CD14-positive monocyte (primary cell): Measurements from ENCODE around the gene KRT75. TPM values are rescaled to one million over a fixed set of nuclear protein-coding genes. Genes with fewer than 3 reads are reported as not detected.

Experiments
- DNase-seq, 3 donors: peaks; one replicate each; pipeline ENCODE4 v3.0.0-alpha.2; 2011 to 2022
- H2AFZ ChIP-seq: 2 replicates; pipeline ENCODE4 v1.6.0; 2012; ENCODE audit warnings: mild to moderate bottlenecking, low read depth, low read length, inconsistent platforms; ENCODE audit not compliant: insufficient read depth, poor library complexity, severe bottlenecking
- H3K27ac ChIP-seq, 2 donors: 1 replicate in 1 of 2; 2 replicates in 1 of 2; pipeline ENCODE4 v1.5.1; 2012 to 2013; ENCODE audit warnings: low read length in 2 of 2, control low read depth in 1 of 2, inconsistent platforms in 1 of 2, low read depth in 1 of 2, mild to moderate bottlenecking in 1 of 2
- H3K27me3 ChIP-seq, 2 donors: one replicate each; pipeline versions ENCODE4 v1.6.0 to v1.6.1; 2011 to 2013; ENCODE audit warnings: low read length in 2 of 2; ENCODE audit not compliant: control insufficient read depth in 2 of 2, insufficient read depth in 2 of 2
- H3K36me3 ChIP-seq, 2 donors: replicated peaks in 1 of 2; 1 replicate in 1 of 2; 2 replicates in 1 of 2; pipeline versions ENCODE4 v1.5.1 to v1.6.1; 2012 to 2013; ENCODE audit warnings: low read length in 2 of 2, control low read depth in 1 of 2, inconsistent platforms in 1 of 2, mild to moderate bottlenecking in 1 of 2; ENCODE audit not compliant: insufficient read depth in 2 of 2, control insufficient read depth in 1 of 2
- H3K4me1 ChIP-seq, 2 donors: 1 replicate in 1 of 2; 2 replicates in 1 of 2; pipeline versions ENCODE4 v1.5.1 to v1.6.1; 2012 to 2013; ENCODE audit warnings: low read length in 2 of 2, control low read depth in 1 of 2, inconsistent platforms in 1 of 2, mild to moderate bottlenecking in 1 of 2, moderate library complexity in 1 of 2; ENCODE audit not compliant: insufficient read depth in 2 of 2, control insufficient read depth in 1 of 2
- H3K4me2 ChIP-seq: replicated peaks from 2 replicates; pipeline ENCODE3; 2012; ENCODE audit warnings: low read length, moderate library complexity, mild to moderate bottlenecking; ENCODE audit not compliant: poor library complexity, severe bottlenecking; ENCODE audit errors: extremely low read depth
- H3K4me3 ChIP-seq, 3 experiments: fragments of 200-600 bp in 1 of 3; sonication (generic) in 1 of 3; replicated peaks in 1 of 3; 1 replicate in 2 of 3; 2 replicates in 1 of 3; pipeline ENCODE4 v1.5.1; 2011 to 2013; ENCODE audit warnings: low read length in 3 of 3, mild to moderate bottlenecking in 3 of 3, control low read depth in 2 of 3, low read depth in 2 of 3, inconsistent platforms in 1 of 3, moderate library complexity in 1 of 3
- H3K79me2 ChIP-seq: 2 replicates; pipeline ENCODE4 v1.6.0; 2012; ENCODE audit warnings: mild to moderate bottlenecking, control low read depth, inconsistent platforms, low read length, moderate library complexity; ENCODE audit not compliant: insufficient read depth
- H3K9ac ChIP-seq: 2 replicates; pipeline ENCODE4 v1.6.0; 2017; ENCODE audit warnings: low read length, mild to moderate bottlenecking; ENCODE audit not compliant: insufficient read depth, poor library complexity, severe bottlenecking
- H3K9me3 ChIP-seq, 2 donors: replicated peaks in 1 of 2; 1 replicate in 1 of 2; 2 replicates in 1 of 2; pipeline versions ENCODE4 v1.5.1 to v1.6.1; 2012 to 2013; ENCODE audit warnings: low read length in 2 of 2, control low read depth in 1 of 2; ENCODE audit not compliant: control insufficient read depth in 1 of 2, insufficient read depth in 1 of 2
- H4K20me1 ChIP-seq: 2 replicates; pipeline ENCODE4 v1.6.0; 2012; ENCODE audit warnings: mild to moderate bottlenecking, low read length, control low read depth, moderate library complexity; ENCODE audit not compliant: insufficient read depth
- H3K27ac Mint-ChIP-seq, 7 donors: one replicate each; pipeline ENCODE4 v1.8.0; 2020; ENCODE audit warnings: mild to moderate bottlenecking in 7 of 7, mixed read lengths in 7 of 7, moderate library complexity in 6 of 7, inconsistent platforms in 2 of 7
- H3K27me3 Mint-ChIP-seq, 3 donors: one replicate each; pipeline ENCODE4 v1.8.0; 2021 to 2022; ENCODE audit warnings: low read depth in 3 of 3, mild to moderate bottlenecking in 3 of 3, mixed read lengths in 3 of 3, moderate library complexity in 3 of 3, inconsistent platforms in 1 of 3
- H3K36me3 Mint-ChIP-seq, 2 donors: one replicate each; pipeline ENCODE4 v1.8.0; 2020; ENCODE audit warnings: mixed read lengths in 2 of 2, inconsistent platforms in 1 of 2, mild to moderate bottlenecking in 1 of 2
- H3K4me1 Mint-ChIP-seq: one replicate; pipeline ENCODE4 v1.8.0; 2020; ENCODE audit warnings: mild to moderate bottlenecking, mixed read lengths
- H3K4me3 Mint-ChIP-seq, 2 donors: one replicate each; pipeline ENCODE4 v1.8.0; 2020; ENCODE audit warnings: mild to moderate bottlenecking in 2 of 2, mixed read lengths in 2 of 2, moderate library complexity in 1 of 2
- H3K9me3 Mint-ChIP-seq, 7 donors: one replicate each; pipeline ENCODE4 v1.8.0; 2020 to 2022; ENCODE audit warnings: mixed read lengths in 7 of 7, mild to moderate bottlenecking in 6 of 7, moderate library complexity in 6 of 7, inconsistent platforms in 2 of 7
- WGBS: methylation state at CpG from one replicate; pipeline ENCODE4 v1.1.5; 2013; ENCODE audit warnings: missing lambda C conversion rate; ENCODE audit not compliant: insufficient coverage; 5-methylcytosine and 5-hydroxymethylcytosine counted together
- intact Hi-C, 2 donors: fragments of 100-400 bp; cut with micrococcal nuclease; formaldehyde crosslinking; loops; one replicate each; pipeline versions ENCODE4 v1.15.0 to v1.15.1; 2023
- polyA plus RNA-seq, 3 donors: library from polyadenylated mRNA; depleted of rRNA in 1 of 3; unstranded in 2 of 3; stranded (reverse) in 1 of 3; fragments of 300-500 nt in 2 of 3; fragments of >200 nt in 1 of 3; fragmentation: Illumina TruSeq in 2 of 3; gene quantifications; 1 replicate in 2 of 3; 2 replicates in 1 of 3; pipeline ENCODE4 v1.2.3, GENCODE V29; 2012 to 2021
- TF ChIP-seq, protein P1 (sequence below): fragments of 200-600 bp; IDR thresholded peaks from one replicate; pipeline ENCODE4 v1.8.0; 2022; ENCODE audit warnings: antibody characterized with exemption, mild to moderate bottlenecking

The KRT75 gene
- polyA plus RNA-seq, 3 donors, result not detected

DNA sequence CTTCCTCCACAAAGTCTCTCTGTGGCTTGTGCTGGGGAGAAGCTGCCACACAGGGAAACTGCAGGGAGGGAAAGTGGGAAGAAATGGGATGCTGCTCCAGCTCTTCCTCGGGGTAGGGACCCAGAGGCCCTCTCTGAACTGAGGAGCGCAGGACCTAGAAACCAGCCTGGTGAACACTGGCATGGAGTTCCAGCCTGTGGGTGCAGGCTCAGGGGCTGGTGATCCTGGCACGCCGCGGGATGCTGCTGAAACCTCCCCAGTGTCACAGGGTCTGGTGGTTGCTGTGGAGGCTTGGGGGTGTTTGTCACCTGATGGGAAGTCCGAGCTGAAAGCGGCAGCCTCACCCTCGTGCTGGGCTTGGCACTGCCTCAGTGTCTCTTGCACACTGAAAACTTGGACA is 5.2 kb upstream of the KRT75 start:
- Histone ChIP-seq H3K27me3 (no peaks in the 10 kb centered on the region), H3K4me2 (no peak overlapping the region), H3K9ac (no peak overlapping the region), H4K20me1 (no peaks in the 10 kb centered on the region), H3K36me3 (no peaks in the 10 kb centered on the region), H2AFZ (no peak overlapping the region), H3K79me2 (no peaks in the 10 kb centered on the region), H3K27ac (no peak overlapping the region), H3K4me3 (no peak overlapping the region), H3K4me1 (no peaks in the 10 kb centered on the region), H3K9me3 (no peaks in the 10 kb centered on the region)
- peaks cover 9 to 20% (median 16%) of the 10 kb centered on the region in 3 donors for H3K27me3 Mint-ChIP-seq
- intact Hi-C loops, result no loop called here
- H3K4me3 Mint-ChIP-seq, result no peak overlapping the region
- peaks cover 0 to 2% (median 0%) of the 10 kb centered on the region in 7 donors for H3K9me3 Mint-ChIP-seq
- 77% methylated on average over 6 of the region's 8 CpGs for WGBS
- no peak overlapping the region for H3K27ac Mint-ChIP-seq
- no peaks in the 10 kb centered on the region for H3K36me3 Mint-ChIP-seq
- no peak for DNase-seq
- TF ChIP-seq, protein P1, sequence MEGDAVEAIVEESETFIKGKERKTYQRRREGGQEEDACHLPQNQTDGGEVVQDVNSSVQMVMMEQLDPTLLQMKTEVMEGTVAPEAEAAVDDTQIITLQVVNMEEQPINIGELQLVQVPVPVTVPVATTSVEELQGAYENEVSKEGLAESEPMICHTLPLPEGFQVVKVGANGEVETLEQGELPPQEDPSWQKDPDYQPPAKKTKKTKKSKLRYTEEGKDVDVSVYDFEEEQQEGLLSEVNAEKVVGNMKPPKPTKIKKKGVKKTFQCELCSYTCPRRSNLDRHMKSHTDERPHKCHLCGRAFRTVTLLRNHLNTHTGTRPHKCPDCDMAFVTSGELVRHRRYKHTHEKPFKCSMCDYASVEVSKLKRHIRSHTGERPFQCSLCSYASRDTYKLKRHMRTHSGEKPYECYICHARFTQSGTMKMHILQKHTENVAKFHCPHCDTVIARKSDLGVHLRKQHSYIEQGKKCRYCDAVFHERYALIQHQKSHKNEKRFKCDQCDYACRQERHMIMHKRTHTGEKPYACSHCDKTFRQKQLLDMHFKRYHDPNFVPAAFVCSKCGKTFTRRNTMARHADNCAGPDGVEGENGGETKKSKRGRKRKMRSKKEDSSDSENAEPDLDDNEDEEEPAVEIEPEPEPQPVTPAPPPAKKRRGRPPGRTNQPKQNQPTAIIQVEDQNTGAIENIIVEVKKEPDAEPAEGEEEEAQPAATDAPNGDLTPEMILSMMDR, result no peak
- H3K4me1 Mint-ChIP-seq, result no peaks in the 10 kb centered on the region

DNA sequence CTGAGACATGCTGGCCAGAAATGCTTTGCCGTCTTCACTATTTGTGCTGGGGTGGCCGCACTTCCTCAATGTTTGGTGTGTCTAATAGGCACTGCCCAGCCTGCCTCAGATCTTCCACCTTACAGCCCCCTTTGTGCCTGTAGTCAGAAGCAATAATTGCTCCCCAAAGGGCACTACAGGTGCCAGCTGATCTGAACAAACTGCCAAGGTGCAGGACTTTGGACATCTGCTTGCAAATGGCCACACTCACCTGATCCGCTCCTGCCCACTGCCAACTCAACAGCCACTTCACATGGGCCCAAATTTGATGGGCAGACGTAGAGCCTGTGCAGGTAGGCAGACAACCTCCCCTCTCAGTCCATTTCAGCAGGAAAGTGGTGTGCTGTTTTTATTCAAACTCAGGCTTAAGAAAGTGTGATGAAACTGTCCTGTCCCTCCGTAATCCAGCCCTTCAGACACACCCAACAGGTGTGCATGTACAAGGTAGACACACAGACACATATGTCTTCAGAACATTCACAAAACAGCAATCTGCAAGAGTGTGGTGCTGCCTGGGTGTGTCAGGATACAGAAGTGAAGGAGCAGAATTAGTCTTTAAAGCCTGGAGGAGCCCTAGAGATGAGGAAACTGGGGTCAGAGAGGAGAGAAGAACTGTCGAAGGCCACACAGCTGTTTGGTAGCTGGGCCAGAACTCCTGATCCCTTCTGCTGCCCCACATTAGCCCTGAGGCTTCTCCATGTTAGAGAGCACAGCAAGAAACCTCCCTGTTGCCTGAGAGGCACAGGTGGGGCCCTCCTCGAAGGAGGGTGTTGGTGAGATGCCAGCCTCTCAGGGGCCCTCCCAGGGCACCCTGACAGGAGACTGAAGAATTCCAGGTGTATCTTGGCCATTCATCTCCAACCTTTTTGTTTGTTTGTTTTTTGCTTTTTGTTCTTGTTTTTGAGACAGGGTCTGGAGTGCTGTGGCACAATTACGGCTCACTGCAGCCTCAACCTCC is 4.4 kb upstream of the KRT75 start:
- Mint-ChIP-seq H3K4me1 (no peaks in the 10 kb centered on the region), H3K36me3 (no peaks in the 10 kb centered on the region), H3K9me3 (peaks cover 0 to 2% (median 0%) of the 10 kb centered on the region in 7 donors), H3K4me3 (no peak overlapping the region), H3K27me3 (peaks cover 9 to 20% (median 16%) of the 10 kb centered on the region in 3 donors), H3K27ac (no peak overlapping the region)
- 90% methylated on average over 2 of the region's 8 CpGs for WGBS
- Histone ChIP-seq H3K27ac (no peak overlapping the region), H2AFZ (no peak overlapping the region), H3K27me3 (no peaks in the 10 kb centered on the region), H3K4me3 (no peak overlapping the region), H3K79me2 (no peaks in the 10 kb centered on the region), H4K20me1 (no peaks in the 10 kb centered on the region), H3K9ac (no peak overlapping the region), H3K9me3 (no peaks in the 10 kb centered on the region), H3K36me3 (no peaks in the 10 kb centered on the region), H3K4me2 (no peak overlapping the region), H3K4me1 (no peaks in the 10 kb centered on the region)
- intact Hi-C loops, result no loop called here
- DNase-seq, result no peak
- TF ChIP-seq, protein P1, result no peak
